HFFc6 (cell line): ENCODE results near the gene TMEM225B. TPM values are rescaled to one million over a fixed set of nuclear protein-coding genes. Genes with fewer than 3 reads are reported as not detected.

Experiments used
- DNase-seq: peaks from one replicate; pipeline ENCODE4 v3.0.0-alpha.2; 2018
- H3K27ac Mint-ChIP-seq: 2 replicates; pipeline ENCODE4 v1.8.0; 2020; ENCODE audit warnings: mild to moderate bottlenecking, mixed read lengths
- H3K27me3 Mint-ChIP-seq: 2 replicates; pipeline ENCODE4 v1.8.0; 2021; ENCODE audit warnings: mild to moderate bottlenecking, moderate library complexity, mixed read lengths; ENCODE audit not compliant: insufficient read depth
- H3K36me3 Mint-ChIP-seq: 2 replicates; pipeline ENCODE4 v1.8.0; 2021; ENCODE audit warnings: low read depth, mixed read lengths
- H3K4me1 Mint-ChIP-seq: 2 replicates; pipeline ENCODE4 v1.8.0; 2020; ENCODE audit warnings: low read depth, mixed read lengths
- H3K4me3 Mint-ChIP-seq: 2 replicates; pipeline ENCODE4 v1.8.0; 2020; ENCODE audit warnings: mild to moderate bottlenecking, moderate library complexity, mixed read lengths
- H3K9me3 Mint-ChIP-seq: 2 replicates; pipeline ENCODE4 v1.8.0; 2020; ENCODE audit warnings: mild to moderate bottlenecking, mixed read lengths
- total RNA-seq, 6 experiments: library from RNA; stranded (reverse); fragmentation: NEBNext Ultra II Directional; extraction: Animal tissue kit (Norgen Biotek cat#: 25700); gene quantifications; 2 replicates in 1 of 6; 3 replicates in 5 of 6; pipeline ENCODE4 v1.2.3, GENCODE V29; 2021
- TF ChIP-seq, protein P1 (sequence below): fragments of 200-600 bp; sonication (generic); IDR thresholded peaks from 2 replicates; pipeline ENCODE4 v1.5.0; 2021; ENCODE audit warnings: antibody characterized with exemption, mild to moderate bottlenecking

TMEM225B gene
- total RNA-seq, 6 experiments from 2014 or later = 0.24 to 1.4 (median 0.52) TPM

DNA sequence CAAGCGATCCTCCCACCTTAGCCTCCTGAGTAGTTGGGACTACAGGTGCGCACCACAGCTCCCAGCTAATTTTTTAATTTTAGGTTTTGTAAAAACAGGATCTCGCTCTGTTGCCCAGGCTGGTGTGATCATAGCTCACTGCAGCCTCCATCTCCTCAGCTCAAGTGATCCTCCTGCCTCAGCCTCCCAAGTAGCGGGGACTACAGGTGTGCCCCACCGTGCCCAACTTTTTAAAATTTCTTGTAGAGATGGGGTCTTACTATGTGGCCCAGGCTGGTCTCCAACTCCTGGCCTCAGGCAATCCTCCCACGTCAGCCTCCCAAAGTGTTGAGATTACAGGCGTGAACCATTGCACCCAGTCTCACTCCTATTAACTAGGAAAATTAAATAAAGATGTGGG lies 7.5 kb downstream of the TMEM225B start:
- Mint-ChIP-seq H3K9me3 (no peaks in the 10 kb centered on the region), H3K4me1 (no peaks in the 10 kb centered on the region), H3K27ac (no peak overlapping the region), H3K4me3 (no peak overlapping the region), H3K27me3 (peaks cover 15% of the 10 kb centered on the region), H3K36me3 (no peaks in the 10 kb centered on the region)
- no peak for DNase-seq
- TF ChIP-seq, protein P1, sequence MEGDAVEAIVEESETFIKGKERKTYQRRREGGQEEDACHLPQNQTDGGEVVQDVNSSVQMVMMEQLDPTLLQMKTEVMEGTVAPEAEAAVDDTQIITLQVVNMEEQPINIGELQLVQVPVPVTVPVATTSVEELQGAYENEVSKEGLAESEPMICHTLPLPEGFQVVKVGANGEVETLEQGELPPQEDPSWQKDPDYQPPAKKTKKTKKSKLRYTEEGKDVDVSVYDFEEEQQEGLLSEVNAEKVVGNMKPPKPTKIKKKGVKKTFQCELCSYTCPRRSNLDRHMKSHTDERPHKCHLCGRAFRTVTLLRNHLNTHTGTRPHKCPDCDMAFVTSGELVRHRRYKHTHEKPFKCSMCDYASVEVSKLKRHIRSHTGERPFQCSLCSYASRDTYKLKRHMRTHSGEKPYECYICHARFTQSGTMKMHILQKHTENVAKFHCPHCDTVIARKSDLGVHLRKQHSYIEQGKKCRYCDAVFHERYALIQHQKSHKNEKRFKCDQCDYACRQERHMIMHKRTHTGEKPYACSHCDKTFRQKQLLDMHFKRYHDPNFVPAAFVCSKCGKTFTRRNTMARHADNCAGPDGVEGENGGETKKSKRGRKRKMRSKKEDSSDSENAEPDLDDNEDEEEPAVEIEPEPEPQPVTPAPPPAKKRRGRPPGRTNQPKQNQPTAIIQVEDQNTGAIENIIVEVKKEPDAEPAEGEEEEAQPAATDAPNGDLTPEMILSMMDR = no peak

DNA sequence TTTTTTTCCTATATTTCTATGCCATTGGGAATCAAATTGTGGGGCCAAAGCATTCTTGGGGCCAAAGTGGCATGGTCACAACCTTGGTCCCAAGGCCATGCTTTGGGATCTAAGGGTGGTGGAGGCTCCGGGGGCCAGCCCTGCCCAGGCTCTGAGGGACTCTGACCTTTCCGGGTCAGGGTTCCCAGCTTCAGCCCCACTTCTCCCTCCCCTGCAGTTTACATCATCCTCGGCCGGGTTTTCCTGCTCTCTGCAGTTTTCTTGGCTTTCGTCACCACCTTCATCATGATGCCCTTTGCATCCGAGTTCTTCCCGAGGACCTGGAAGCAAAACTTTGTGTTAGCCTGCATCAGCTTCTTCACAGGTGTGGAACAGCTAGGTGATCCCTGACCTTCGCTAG lies 8.5 kb downstream of the TMEM225B start:
- TF ChIP-seq, protein P1 = no peak

DNA sequence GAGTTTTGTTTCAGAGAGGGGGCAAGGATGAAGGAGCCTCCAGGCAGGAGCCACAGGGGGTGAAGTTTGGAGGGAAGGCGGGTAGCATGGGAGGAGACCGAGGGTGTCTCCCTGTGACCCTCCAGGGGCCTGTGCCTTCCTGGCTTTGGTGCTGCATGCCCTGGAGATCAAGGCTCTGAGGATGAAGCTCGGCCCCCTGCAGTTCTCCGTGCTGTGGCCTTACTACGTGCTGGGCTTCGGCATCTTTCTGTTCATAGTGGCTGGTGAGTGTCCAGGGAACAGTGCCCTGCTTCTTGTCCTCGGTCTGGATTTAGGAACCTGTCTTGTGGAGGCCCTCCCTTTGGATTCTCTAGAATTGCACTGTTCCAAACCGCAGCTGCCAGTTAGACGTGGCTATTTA lies 9.5 kb downstream of the TMEM225B start:
- TF ChIP-seq, protein P1 = no peak
- H3K27me3 Mint-ChIP-seq = peaks cover 20% of the 10 kb centered on the region
- no peak for DNase-seq
- no peak overlapping the region for H3K4me3 Mint-ChIP-seq
- H3K9me3 Mint-ChIP-seq = no peaks in the 10 kb centered on the region
- no peaks in the 10 kb centered on the region for H3K36me3 Mint-ChIP-seq
- no peak overlapping the region for H3K27ac Mint-ChIP-seq
- H3K4me1 Mint-ChIP-seq = no peaks in the 10 kb centered on the region

More for the DNA sequence above, 8.5 kb downstream of the TMEM225B start:
- Mint-ChIP-seq H3K27ac (no peak overlapping the region), H3K27me3 (peaks cover 16% of the 10 kb centered on the region), H3K4me3 (no peak overlapping the region), H3K4me1 (no peaks in the 10 kb centered on the region), H3K36me3 (no peaks in the 10 kb centered on the region), H3K9me3 (no peaks in the 10 kb centered on the region)
- no peak for DNase-seq

DNA sequence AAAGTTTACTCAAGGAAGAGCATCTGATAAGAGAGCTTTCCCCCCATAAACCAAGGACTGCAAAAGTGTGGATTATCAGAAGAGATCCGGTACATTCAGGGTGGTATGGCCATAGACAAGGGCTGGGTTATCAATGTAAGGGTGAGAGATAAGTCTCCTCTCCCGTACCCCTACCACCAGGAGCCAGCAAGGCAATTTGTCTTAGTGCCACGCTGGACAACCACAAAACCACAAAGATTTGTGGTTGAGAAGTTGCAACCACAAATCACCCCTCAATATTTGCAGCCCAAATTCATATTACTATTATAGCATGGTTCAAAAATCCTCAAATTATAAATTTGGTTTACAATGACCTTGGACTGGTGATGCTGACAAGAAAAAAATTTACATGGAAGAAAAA lies 16.4 kb downstream of the TMEM225B start:
- Mint-ChIP-seq H3K27me3 (peaks cover 6% of the 10 kb centered on the region), H3K36me3 (peaks cover 4% of the 10 kb centered on the region), H3K4me3 (no peak overlapping the region), H3K9me3 (no peaks in the 10 kb centered on the region), H3K27ac (no peak overlapping the region), H3K4me1 (peaks cover 40% of the 10 kb centered on the region)
- TF ChIP-seq, protein P1 = no peak
- no peak for DNase-seq

DNA sequence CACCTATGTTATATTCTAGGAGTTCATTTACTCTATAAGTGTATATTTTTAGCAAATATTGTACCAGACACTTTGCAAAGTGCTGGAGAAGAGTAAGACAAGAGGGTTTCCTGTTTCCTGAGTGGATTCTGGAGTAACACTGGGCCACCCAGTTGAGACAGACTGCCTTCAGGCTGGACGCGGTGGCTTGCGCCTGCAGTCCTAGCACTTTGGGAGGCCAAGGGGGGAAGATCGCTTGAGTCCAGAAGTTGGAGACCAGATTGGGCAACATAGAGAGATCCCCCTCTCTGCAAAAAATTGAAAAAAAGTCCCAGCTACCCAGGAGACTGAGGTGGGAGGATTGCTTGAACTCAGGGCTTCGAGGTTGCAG lies 17.9 kb downstream of the TMEM225B start:
- TF ChIP-seq, protein P1 = no peak
- H3K36me3 Mint-ChIP-seq = peaks cover 9% of the 10 kb centered on the region
- H3K9me3 Mint-ChIP-seq = no peaks in the 10 kb centered on the region
- H3K4me3 Mint-ChIP-seq = peak overlapping the region; percentile 95
- DNase-seq = no peak
- peak overlapping the region; percentile 90 for H3K27ac Mint-ChIP-seq
- peaks cover 6% of the 10 kb centered on the region for H3K27me3 Mint-ChIP-seq
- H3K4me1 Mint-ChIP-seq = peaks cover 51% of the 10 kb centered on the region
